ENCODE measurements around the gene SPOUT1.

- no peak for TF ChIP-seq POLR2AphosphoS5 (IDR thresholded peaks at IDR 0.05; ENCODE audit: low read depth, low read length)
- peak; percentile 40; the same call in 1 of the 2 replicates for TF ChIP-seq POLR2A (IDR thresholded peaks at IDR 0.05; ENCODE audit: low read depth, low read length)
- TF ChIP-seq TAF1 (IDR thresholded peaks at IDR 0.05; ENCODE audit: borderline replicate concordance, low read depth, low read length) = no peak
Measured at GRCh38 chr9:128818839-128819715, 10.5 kb downstream of the SPOUT1 start.
